Activated CD4-positive, alpha-beta T cell treated with anti-CD3 and anti-CD28 coated beads for 36 hours (primary cell): Measurements from ENCODE around the gene HS3ST2. TPM values are rescaled to one million over a fixed set of nuclear protein-coding genes. Genes with fewer than 3 reads are reported as not detected.

Experiments
- ATAC-seq: fragments of 200-7000 bp; cut with Tn5 transposase; one replicate; pipeline ENCODE4 v1.10.0; 2021; ENCODE audit warnings: mild to moderate bottlenecking, moderate library complexity
- CTCF ChIA-PET: fragments of 350-600 bp; sonication (Branson Sonifier 250); formaldehyde crosslinking; loops from one replicate; lab custom pipeline; 2021; ENCODE audit warnings: antibody characterized with exemption; lab: Charles Lee
- POLR2A ChIA-PET: fragments of 350-600 bp; sonication (Branson Sonifier 250); formaldehyde crosslinking; loops from one replicate; lab custom pipeline; 2021; ENCODE audit warnings: antibody characterized with exemption, inconsistent platforms; lab: Charles Lee
- DNase-seq: peaks from one replicate; pipeline ENCODE4 v3.0.0-alpha.2; 2020
- H3K27ac Mint-ChIP-seq: one replicate; pipeline ENCODE4 v1.8.0; 2021; ENCODE audit warnings: mixed read lengths
- H3K27me3 Mint-ChIP-seq: one replicate; pipeline ENCODE4 v1.8.0; 2021; ENCODE audit warnings: mixed read lengths
- H3K36me3 Mint-ChIP-seq: one replicate; pipeline ENCODE4 v1.8.0; 2021; ENCODE audit warnings: low read depth, mixed read lengths
- H3K4me1 Mint-ChIP-seq: one replicate; pipeline ENCODE4 v1.8.0; 2021; ENCODE audit warnings: mixed read lengths
- H3K4me3 Mint-ChIP-seq: one replicate; pipeline ENCODE4 v1.8.0; 2021; ENCODE audit warnings: mild to moderate bottlenecking, moderate library complexity, mixed read lengths
- H3K9me3 Mint-ChIP-seq: one replicate; pipeline ENCODE4 v1.8.0; 2021; ENCODE audit warnings: low read depth, mixed read lengths
- intact Hi-C, 2 experiments: fragments of 100-400 bp; cut with DNase I in 1 of 2; cut with micrococcal nuclease in 1 of 2; formaldehyde crosslinking; loops; one replicate each; pipeline versions ENCODE4 v1.14.2 to v1.15.1; 2022 to 2024; cut with DNase I, micrococcal nuclease
- total RNA-seq, 2 experiments: library from RNA; stranded (reverse); gene quantifications; one replicate each; pipeline ENCODE4 v1.2.3, GENCODE V29; 2021

The HS3ST2 gene
- total RNA-seq, 2 experiments from 2014 or later = not detected

DNA sequence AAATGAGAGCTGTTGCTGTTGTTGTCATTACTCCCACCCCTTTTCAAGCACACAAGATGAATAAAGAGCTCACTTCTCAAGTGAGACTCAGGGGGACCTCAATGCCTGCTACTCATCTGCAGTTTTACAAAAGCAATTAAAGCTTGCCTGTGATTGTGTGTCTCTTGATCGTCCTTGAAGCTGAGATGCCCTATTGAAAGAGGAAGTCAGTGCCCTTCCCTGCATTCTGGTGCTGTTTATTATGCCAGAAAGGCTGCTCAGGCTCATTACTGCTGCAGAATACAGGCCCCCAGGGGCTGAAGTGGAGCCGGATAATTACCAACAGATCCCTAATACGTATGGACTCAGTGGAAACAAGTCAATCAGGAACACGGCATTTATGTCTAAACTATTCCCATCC, 147.2 kb downstream of the HS3ST2 start:
- intact Hi-C loops = no loop called here
- H3K27ac Mint-ChIP-seq = no peak overlapping the region
- POLR2A ChIA-PET = no interaction called here
- no peak for ATAC-seq
- H3K27me3 Mint-ChIP-seq = peaks cover 40% of the 10 kb centered on the region
- peaks cover 5% of the 10 kb centered on the region for H3K9me3 Mint-ChIP-seq
- no peaks in the 10 kb centered on the region for H3K36me3 Mint-ChIP-seq
- CTCF ChIA-PET = interaction anchor here (1.2 kb wide), 1 partner anchor 9 kb away, joined by 4 read pairs; no protein-coding TSS in a partner anchor
- no peaks in the 10 kb centered on the region for H3K4me1 Mint-ChIP-seq
- DNase-seq = no peak
- no peak overlapping the region for H3K4me3 Mint-ChIP-seq

DNA sequence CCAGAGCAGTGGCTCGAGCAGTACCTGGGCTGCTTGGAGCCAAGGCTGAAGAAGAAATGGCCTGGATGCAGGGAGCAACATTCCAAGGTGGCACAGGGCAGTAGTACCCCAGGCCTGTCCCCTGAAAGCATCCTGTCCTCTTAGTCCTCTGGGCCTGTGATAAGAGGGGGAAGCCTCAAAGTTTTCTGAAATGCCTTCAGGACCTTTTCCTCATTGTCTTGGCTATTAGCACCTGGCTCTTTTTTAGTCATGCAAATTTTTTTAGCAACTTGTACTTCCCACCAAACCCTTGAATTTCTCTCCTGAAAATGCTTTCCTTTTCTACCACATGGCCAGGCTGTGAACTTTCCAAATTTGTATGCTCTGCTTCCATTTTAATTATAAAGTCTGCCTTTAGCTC, 148.9 kb downstream of the HS3ST2 start:
- POLR2A ChIA-PET = no interaction called here
- ATAC-seq (no peak), DNase-seq (no peak)
- H3K9me3 Mint-ChIP-seq = peaks cover 5% of the 10 kb centered on the region
- CTCF ChIA-PET = no interaction called here
- H3K4me1 Mint-ChIP-seq = no peaks in the 10 kb centered on the region
- H3K4me3 Mint-ChIP-seq = no peak overlapping the region
- H3K27ac Mint-ChIP-seq = no peak overlapping the region
- H3K36me3 Mint-ChIP-seq = no peaks in the 10 kb centered on the region
- intact Hi-C loops = no loop called here
- peaks cover 44% of the 10 kb centered on the region for H3K27me3 Mint-ChIP-seq
